Measurements from ENCODE around the gene TOP2A.
A peak's percentile ranks its signal among the peaks of the same experiment; 100 is the strongest.
"Not testable (repeated sequence)": the region's sequence is repeated elsewhere in the genome, so short reads cannot be mapped to it uniquely, and the experiment has no call there.

The TOP2A gene

DNA sequence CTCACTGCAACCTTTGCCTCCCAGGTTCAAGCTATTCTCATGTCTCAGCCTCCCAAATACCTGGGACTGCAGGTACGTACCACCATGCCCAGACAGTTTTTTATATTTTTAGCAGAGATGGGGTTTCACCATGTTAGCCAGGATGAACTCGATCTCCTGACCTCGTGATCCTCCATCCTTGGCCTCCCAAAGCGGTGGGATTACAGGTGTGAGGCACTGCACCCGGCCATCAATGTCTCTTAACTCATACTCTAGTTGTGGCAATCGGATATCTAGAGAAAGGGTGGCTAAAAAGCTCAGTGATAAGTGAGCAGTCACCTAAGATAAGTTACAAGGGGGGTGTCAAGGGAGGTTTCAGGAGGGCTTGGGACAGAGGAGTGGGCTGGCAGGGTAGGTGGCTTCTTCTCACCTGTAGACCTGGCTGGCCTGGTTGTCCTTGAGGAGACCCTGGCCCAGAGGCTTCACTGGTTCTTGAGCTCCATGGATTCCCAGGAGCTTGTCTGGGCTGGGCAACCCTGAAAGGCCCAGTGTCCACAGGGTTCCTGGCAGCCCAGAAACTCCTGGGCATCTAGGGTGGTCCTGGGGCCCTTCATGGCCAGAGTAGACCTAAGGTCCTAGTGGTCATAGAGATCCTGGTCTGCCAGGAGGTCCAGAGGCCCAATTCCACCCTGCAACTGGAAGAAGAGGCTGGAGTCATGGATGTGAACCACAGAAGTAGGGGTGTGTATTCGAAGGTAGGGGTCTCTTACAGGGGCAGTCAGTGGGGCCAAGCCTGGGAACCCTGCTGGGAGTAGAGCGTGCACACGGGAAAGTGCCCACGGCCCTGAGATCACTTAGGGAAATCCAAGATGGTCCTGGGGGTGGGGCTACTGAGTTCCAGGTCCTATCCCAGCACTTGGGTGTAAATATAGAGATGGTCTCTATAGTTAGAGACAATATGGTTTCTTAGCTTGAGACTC, 12.9 kb upstream of the TOP2A start:
- no peak for DNase-seq

DNA sequence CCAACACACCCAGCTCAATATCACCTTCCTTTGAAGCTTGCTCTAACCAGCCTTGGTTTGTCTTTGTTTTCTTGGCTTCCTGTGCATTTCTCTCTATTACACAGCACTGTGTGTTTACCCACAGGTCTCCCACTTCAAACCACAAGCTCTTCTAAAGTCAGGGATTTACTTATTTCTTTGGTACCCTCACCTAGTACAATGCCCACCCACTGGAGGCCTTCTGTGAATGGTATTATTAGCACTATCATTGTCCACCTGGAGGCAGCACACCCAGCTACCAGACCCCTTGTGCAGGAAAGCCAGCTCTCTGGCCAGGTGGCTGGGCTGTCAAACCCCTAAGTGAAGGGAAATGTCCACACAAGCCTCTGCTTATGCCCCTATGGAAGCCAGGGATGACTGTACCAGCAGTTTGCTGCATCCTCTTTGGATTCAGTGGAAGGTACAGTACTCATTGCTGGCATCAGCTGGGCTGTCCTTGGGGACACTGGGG, 9.4 kb upstream of the TOP2A start:
- DNase-seq = no peak

DNA sequence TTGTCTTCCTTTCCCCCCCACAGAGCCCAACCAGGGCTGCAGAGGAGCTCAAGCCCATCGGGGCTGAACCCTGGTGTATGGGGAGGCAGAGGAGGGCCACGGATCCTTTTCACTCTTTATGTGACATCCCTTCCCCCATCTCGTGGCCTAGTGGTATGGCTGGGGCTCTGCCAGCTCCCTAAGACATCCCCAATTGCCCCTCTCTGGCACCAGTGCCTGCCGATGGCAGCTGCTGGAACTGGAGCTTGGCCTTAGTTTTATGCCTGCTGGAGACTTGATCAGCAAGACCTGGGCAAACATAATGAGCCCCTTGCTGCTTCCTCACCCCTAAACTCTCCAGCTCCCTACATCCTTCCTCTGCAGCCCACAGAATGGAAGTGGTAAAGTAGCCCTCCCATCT, 8.0 kb upstream of the TOP2A start:
- no peak for DNase-seq

DNA sequence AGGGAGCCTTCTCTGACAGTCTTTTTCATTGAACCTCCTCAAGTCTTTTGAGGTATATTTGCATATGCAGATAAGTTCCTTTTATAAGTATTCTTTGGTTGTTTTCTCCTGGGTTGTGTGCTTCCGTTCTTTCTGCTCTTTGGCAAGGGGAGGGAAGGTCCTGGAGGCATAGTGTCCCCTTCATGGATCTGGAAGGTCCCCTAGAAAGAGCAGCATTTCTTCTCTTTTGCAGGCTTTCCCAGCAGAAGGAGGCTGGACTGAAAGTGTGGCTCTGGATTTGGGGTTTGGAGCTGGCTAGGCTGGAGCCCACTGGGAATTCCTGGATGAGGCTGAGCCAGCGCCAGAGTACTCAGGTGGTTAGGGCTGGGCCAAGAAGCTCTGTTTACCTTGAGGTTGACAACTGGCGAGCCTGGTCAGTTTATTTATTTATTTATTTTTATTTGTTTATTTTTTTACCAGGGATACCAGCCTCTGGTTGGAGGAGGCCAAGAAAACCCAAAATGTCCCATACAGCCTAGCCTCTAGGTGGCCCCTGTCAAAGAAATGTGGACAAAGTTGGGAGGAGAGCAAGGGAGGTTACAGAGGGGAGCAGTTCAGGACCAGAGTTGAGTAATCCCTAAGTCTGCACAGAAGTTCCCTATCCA, 5.4 kb upstream of the TOP2A start:
- no peak for DNase-seq

DNA sequence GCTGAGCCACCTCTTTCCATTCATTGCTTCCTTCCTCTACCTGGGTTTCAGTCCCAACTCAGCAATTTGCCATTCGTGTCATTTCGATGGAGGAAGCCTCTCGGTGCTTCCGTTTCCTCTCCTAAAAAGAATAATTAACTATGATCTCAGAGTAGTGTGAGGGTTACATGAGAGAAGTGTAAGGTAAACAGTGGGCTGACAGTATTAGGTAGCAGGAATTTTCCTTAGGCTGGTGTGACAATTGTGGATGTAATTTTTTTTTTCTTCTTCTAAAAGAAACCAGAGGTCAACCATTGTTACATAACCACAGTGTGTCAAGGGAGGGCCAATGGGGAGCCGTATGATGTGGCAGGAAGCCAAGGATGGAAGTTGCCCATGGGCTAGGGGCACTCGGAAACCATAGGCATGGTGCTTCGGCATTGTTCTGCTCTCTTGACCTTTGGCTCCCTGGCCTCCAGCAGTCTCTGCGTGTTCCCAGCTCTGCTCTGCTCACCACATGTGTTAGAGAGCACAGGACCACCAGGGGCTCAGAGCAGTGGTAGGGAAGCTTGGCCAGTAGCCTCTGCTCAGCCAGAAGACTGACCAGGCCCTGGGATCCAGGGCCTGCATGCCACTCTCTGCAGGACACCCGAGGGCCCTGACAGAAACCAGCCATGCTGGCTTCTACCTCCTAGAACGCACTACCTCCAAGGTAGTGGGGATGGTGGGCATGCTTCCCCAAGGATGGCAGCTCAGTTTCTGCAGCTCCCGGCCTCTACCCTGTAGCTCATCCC, 2.0 kb upstream of the TOP2A start:
- DNase-seq = no peak

DNA sequence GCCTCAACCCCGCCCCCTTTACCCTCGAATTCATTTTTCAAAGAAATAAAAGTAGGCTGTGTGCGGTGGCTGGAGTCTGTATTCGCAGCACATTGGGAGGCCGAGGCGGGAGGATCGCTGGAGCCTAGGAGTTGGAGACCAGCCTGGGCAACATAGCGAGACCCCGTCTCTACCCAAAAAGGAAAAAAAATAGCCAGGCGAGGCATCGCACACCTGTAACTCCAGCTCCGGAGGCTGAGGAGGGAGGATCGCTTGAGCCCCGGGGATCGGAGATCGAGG, 671 bp upstream of the TOP2A start:
- DNase-seq = no peak

DNA sequence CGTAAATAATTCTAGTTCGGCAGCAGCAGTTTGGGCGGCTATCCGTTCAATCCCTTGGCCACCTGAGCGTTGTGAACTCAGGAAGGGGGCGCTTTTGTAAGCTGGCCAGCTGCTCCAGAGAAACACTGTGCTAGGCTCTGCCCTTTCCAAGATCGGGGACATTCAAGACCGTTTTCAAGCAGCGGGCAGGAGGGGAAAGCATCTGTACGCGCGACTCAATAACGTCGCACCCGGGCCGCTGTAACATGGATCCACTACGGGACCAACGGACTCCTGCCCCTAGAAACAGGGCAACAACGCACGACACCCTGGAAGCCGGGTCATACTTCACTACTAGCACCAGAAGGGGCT, 463 bp downstream of the TOP2A start:
- no peak for DNase-seq

DNA sequence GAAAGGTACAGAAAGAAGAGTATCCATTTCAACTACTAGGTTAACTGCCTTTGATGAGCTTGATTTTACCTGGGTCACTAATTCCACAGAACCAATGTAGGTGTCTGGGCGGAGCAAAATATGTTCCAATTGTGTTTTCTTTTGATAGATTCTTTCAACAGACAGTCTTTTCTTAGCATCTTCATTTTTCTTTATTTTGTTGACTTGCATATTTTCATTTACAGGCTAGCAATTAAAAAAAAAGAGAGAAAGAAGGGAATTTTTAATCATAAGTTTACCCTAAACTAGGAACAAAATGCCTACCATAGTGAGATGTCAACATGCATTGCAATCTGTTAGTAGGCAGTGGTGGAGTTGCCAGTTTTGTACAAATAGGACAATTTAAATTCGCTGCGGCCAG, 1.0 kb downstream of the TOP2A start:
- no peak for DNase-seq

DNA sequence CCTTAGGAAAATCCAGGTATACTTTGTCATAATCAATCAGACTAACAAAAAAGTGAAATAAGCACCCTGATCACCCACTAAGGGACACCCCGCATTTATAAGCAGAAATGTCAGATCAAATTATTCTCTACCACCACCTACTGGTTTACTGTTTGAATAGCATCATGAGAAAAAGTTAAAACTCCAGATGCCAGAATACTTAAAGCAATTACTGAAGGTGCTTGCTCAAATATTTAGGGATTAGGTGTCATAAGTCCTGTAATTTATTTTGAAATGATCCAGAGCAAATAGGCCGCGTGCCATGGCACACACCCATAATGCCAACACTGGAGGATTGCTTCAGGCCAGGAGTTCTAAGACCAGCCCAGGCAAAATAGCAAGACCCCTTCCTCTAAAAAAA, 2.3 kb downstream of the TOP2A start:
- peak; percentile 10 for DNase-seq

DNA sequence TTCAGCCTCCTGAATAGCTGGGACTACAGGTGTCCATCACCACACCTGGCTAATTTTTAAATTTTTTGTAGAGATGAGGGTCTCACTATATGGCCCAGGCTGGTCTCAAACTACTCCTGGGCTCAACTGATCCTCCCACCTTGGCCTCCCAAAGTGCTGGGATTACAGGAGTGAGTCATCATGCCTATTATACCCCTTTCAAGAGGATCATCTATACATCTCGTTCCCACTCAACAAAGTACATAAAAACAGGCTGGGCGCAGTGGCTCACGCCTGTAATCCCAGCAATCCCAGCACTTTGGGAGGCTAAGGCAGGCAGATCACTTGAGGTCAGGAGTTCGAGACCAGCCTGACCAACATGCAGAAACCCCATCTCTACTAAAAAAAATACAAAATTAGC, 3.4 kb downstream of the TOP2A start:
- not testable (repeated sequence) for DNase-seq

DNA sequence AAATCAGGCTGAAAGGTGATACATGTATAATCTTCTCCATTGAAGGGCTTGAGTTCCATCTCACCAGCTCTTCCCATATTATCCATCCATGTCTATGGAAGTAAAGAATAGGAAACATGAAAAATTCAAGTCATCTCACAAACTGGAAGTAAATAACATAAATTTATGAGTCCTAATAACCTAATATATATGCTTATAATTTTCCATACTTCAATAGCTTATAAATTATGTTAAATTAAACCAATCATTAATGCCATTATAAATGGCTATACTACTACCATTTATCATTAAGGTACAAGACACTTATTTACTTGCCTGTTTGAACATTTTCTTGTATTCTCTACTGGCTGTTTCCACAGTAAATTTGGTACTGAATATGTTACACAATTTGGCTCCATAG, 4.8 kb downstream of the TOP2A start:
- DNase-seq = no peak

DNA sequence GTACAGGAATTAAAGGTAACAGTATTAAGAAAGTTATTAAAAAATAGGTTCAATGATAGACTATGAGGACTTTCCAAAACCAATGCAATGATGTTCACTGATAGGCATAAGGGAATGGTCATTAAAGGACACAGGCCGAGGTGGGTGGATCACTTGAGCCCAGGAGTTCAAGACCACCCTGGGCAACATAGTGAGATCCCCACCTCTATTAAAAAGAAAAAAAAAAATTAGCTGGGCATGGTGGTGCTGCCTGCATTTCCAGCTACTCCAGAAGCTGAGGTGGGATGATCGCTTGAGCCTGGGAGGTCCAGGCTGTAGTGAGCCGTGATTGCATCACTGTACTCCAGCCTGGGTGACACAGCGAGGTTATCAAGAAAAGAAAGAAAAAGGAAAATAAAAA, 5.9 kb downstream of the TOP2A start:
- DNase-seq = no peak

DNA sequence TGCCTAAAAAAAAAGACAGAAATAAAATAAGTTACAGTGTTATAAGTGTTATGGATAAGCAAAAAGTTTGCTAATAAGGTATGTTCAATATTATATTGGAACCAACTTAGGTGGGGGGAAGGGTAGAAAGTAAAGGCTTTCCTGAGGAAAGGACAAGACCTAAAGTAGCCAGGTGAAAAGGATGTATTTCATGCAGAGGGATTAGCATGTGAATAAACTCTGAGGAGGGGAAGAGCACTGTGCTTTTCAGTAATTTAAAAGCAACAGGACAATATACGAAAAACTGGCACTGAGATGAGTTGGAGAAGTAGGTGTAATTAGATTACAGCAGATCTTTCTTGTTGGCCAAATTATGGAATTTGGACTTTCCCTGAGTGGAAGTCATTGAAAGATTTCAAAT, 7.6 kb downstream of the TOP2A start:
- no peak for DNase-seq

DNA sequence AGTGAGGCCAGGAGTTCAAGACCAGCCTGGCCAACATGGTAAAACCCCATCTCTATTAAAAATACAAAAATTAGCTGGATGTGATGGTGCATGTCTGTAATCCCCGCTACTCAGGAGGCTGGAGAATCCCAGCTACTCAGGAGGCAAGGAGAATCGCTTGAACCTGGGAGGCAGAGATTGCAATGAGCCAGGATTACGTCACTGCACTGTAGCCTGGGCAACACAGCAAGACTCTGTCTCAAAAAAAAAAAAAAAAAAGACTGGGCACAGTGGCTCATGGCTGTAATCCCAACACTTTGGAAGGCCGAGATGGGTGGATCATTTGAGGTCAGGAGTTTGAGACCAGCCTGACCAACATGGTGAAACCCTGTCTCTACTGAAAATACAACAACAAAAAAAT, 8.2 kb downstream of the TOP2A start:
- not testable (repeated sequence) for DNase-seq

DNA sequence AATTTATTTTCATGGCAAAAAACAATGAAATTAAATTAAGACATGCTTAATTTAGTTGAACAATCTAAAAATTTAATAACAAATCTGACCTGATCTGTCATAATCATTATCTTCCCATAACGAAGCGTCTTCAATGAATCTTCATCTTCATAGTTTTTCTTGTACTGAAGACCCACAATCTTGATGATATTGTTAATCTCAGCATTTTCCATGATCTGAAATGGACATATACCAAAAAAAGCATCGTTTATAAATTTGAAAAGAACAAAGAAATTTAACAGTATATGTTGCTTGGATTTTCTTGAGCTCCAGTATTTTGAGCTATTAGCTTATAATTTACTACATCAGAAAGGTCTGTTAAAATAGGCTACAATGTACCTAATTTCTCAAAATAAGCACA, 10.2 kb downstream of the TOP2A start:
- no peak for DNase-seq

DNA sequence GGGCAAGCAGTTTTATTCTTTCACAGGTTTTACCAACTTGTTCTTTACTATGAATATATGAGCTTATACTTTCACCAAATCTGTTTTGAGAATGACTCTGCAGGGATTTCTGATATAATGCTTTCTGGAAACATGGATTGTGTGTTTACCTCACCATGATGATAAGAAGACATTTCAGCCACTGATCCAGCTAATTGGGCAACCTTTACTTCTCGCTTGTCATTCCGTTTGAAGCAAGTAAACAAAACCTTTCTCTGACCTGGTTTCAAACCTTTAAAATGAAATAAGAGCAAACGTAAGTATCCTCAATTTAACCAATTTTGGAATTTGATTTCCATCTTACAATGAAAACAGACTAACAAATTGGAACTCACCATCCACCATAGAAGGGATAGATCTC, 13.7 kb downstream of the TOP2A start:
- DNase-seq = no peak

DNA sequence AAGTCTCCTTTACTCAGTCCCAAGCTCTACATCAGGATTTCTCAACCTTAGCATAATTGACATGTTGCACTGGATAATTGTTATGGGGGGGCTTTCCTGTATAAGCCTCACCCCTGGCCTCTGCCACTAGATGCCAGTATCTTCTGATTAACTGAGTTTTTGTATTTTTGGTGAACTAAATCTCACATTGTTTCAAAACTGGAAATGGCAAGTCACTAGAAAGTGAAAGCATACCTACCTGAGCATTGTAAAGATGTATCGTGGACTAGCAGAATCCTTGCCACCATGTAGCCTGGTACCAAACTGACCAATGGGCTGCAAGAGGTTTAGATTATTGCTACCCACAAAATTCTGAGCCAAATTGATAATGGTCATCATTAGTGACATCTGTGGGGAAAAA, 15.0 kb downstream of the TOP2A start:
- no peak for DNase-seq

DNA sequence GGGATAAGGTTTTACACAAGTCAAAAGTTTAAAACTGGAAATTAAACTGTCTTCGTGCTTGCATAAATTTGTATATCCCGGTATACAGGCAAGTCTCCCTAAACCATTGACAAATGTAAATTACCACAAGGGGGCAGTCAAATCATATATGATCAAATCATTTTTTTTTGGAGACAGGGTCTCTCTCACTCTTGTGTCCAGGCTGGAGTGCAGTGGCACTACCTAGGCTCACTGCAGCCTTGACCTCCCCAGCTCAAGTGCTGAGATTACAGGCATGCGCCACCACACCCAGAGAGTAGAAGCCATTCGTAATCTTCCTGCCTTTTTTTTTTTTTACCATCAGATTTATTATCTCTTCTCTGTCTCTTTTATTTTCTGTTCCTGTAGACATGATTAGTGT, 18.5 kb downstream of the TOP2A start:
- DNase-seq = no peak

DNA sequence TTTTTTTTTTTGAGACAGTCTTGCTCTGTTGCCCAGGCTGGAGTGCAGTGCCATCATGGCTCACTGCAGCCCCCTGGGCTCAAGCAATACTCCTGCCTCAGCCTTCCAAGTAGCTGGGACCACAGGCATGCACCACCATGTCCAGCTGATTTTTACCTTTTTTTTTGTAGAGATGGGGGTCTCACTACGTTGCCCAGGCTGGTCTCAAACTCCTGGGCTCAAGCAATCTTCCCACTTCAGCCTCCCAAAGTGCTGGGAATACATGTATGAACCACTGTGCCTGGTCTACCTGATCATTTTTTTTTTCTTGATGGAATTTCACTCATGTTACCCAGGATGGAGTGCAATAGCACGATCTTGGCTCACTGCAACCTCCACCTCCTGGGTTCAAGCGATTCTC, 31.1 kb downstream of the TOP2A start:
- DNase-seq = not testable (repeated sequence)

DNA sequence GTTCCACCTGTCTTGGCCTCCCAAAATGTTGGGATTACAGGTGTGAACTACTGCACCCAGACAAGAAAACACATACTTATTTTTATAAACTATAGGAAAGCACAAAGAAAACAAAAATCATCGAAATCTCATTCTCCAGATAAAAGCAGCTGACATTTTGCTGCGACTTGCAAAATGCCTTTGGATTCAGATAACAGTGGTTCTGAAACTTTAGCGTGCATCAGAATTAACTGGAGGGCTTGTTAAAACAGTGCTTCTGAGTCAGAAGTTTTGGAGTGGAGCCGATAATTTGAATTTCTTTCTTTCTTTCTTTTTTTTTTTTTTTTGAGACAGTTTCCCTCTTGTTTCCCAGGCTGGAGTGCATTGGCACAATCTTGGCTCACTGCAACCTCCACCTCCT, 35.4 kb downstream of the TOP2A start:
- DNase-seq = no peak

DNA sequence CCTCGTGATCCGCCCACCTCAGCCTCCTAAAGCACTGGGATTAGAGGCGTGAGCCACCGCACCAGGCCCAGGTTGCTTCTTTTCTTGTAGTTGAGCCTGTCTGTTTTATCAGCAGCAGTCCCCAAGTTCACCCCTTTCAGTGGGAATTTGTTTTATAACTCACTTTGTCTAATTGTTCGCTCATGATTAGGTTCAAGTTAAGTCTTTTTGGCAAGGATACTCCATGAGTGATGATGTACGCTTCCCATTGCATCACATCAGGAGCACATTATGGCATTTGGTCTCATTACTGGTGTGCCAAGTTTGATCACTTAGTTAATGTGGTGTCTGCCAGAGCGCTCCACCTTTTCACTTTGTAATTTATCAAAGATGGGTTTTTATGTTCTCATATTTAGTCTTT, 38.7 kb downstream of the TOP2A start:
- no peak for DNase-seq

DNA sequence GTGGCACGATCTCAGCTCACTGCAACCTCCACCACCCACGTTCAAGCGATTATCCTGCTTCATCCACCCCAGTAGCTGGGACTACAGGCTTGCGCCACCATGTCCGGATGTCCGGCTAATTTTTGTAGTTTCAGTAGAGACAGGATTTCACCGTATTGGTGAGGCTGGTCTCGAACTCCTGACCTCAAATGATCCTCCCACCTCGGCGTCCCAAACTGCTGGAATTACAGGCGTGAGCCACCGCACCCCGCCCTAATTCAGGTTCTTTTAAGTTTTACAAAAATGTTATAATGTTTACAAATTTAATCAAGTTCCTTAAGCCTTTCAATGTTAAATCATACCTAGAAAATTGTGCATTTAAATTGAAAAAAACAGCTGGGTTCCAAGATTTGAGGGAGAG, 39.9 kb downstream of the TOP2A start:
- no peak for DNase-seq

DNA sequence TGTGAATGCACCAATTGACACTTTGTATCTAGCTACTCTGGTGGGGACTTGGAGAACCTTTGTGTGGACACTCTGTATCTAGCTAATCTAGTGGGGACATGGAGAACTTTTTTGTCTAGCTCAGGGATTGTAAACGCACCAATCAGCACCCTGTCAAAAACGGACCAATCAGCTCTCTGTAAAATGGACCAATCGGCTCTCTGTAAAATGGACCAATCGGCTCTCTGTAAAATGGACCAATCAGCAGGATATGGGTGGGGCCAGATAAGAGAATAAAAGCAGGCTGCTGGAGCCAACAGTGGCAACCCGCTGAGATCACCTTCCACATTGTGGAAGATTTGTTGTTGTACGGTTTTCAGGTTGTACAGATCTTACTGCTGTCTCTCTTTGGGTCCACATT, 41.2 kb downstream of the TOP2A start:
- DNase-seq = not testable (repeated sequence)

DNA sequence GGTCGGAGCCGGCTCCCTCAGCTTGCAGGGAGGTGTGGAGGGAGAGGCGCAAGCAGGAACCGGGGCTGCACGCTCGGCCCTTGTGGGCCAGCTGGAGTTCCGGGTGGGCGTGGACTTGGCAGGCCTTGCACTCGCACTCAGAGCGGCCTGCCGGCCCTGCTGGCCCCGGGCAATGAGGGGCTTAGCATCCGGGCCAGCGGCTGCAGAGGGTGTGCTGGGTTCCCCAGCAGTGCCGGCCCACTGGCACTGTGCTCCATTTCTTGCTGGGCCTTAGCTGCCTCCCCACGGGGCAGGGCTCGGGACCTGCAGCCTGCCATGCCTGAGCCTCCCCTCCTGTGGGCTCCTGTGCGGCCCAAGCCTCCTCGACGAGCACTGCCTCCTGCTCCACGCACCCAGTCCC, 41.9 kb downstream of the TOP2A start:
- not testable (repeated sequence) for DNase-seq

Measured in SIG-M5 (cell line).